SH-SY5Y (cell line): Measurements from ENCODE around the gene ZNF296.

ENCODE experiments used
- GATA2 ChIP-seq: IDR thresholded peaks from 2 replicates; pipeline ENCODE4 v1.6.1; 2011; ENCODE audit warnings: mild to moderate bottlenecking, low read depth, low read length
- GATA3 ChIP-seq: IDR thresholded peaks from 2 replicates; pipeline ENCODE4 v1.6.1; 2011; ENCODE audit warnings: low read depth, mild to moderate bottlenecking, low read length, moderate library complexity

The ZNF296 gene

DNA sequence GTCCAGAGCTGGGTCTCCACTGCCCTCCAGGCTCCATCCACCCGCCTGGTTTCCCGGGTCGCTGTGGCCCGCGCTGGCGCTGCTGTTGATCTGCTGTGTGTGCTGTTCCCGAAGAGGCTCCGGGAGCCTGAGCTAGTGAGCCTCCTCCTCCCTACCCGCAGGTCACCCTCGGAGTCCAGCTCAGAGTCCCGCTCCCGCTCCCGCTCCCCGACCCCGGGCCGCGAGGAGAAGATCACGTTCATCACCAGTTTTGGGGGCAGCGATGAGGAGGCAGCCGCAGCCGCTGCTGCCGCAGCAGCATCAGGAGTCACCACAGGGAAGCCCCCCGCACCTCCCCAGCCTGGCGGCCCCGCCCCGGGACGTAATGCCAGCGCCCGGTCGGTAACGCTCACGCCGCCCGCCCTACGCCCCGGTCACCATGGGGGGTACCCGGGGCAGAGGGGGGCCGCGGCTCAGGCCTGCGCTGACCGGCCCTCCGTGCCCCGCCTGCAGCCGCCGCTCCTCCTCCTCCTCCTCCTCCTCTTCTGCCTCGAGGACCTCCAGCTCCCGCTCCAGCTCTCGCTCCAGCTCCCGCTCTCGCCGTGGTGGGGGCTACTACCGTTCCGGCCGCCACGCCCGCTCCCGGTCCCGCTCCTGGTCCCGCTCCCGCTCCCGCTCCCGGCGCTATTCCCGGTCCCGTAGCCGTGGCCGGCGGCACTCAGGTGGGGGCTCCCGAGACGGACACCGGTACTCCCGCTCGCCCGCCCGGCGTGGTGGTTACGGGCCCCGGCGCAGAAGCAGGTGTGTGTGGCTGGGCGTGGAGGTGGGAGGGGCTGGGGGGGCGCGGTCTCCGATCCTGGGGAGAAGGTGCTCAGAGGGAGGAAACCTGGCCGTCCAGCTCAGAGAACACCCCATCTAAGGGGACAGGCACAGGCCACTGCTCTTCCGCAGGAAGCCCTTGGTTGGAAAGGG lies 12.2 kb downstream of the ZNF296 start:
- TF ChIP-seq GATA3 (no peak), GATA2 (no peak)

DNA sequence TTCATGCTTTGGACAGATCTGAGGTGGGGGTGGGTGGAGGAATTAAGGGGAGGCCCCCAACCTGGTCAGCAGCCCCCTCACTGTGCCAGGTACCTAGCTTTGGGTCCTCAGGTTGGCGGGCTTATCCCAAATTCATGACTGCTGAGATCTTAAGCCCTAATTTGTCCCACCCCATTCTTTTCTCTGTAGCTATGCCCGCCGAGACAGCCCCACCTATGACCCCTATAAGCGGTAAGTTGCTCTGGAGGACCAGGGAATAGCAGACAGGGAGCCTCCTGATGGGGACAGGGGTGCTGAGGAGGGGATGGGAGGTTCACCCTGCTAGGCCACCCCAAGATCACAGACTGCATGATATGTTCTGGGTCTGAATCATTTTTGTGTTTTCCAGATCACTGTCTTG lies 14.3 kb downstream of the ZNF296 start:
- TF ChIP-seq GATA2 = no peak
- no peak for TF ChIP-seq GATA3

DNA sequence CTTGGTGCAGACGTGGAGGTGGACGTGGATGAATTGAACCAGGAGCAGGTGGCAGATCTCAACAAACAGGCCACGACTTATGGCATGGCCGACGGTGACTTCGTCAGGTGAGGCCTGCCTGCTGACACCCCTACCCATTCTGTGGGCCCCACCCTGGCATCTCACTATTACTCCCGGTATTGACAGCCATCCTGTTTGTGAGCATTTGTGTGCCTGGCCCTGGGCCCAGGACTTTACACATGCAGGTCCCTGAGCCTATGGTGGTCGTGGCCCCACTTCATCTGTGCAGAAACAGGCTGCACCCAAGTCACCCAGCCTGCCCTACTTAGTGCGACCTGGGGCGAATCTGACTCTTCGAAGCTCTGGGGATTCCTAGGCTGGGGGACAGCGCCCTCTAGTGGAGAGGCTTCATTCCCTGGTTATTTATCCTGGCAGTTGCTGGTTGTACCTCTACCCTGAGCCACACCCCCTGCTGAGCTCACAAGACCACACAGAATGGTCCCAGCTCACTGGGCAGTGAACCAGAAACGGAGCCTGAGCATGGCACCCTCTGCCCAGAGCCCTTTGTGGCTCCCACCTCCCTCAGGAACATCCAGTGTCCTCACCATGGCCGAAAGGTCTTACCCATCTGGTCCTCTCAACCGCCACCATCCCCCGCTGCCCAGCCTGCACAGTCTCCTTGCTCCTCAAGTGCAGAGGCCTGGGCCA lies 16.9 kb downstream of the ZNF296 start:
- no peak for TF ChIP-seq GATA2
- TF ChIP-seq GATA3 = no peak

DNA sequence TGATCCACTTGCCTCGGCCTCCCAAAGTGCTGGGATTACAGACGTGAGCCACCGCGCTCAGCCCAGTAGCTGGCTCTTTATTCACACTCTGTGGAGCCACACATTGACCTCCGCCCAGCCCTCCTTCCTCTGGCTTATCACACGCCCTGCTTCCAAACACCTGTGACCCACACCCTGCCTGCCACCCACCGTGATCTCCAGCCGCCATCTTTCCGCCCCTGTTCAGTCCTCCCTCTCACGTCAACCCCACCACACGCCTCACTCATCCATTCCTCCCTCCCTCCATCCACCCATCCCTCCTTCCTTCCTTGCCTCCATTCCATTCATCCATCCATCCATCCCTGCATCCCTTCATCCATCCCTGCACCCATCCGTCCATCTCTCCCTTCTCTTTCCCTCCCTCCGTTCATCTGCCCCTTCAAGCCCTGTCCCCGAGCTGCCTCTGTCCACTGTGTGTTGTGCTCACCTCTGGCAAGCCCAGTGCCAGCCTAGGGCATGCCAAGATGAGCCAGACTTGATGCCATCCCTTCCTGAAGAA lies 17.6 kb downstream of the ZNF296 start:
- no peak for TF ChIP-seq GATA3
- no peak for TF ChIP-seq GATA2

DNA sequence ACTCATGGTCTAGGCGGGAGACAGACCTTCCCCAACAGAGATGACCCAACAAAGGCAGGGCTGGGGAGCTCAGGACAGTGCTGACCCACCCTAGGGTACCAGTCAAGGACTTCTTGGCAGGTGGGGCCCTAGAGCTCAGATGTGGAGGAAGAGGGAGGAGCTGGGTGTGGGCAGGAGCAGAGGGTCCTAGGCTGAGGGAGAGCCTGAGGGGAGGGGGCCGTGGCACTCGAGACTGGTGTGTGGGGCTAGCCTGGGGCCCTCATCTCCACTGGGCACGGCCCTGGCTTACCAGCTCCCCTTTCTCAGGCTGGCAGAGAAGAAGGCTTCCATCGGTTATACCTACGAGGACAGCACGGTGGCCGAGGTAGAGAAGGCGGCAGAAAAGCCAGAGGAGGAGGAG lies 18.8 kb downstream of the ZNF296 start:
- no peak for TF ChIP-seq GATA3
- TF ChIP-seq GATA2 = no peak

DNA sequence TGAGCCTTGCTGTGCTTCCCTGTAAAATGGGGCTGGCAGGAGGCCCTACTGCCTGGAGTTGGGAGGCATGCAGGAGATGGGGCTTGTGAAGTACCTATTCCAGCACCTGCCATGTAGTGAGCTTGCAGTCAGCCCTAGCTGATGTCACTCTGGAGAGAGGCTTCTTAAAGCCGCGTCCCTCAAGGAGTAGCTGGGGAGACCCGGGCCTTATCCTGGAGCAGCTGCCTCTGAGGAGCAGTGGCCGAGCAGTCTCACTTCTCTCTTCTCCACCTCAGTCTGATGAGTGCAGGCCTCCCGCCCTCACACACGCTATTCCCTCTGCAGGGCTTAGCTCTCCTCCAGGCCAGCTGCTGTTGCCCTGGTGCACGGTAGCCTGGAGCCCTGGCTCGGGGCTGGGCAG lies 19.4 kb downstream of the ZNF296 start:
- TF ChIP-seq GATA2 = no peak
- no peak for TF ChIP-seq GATA3

- TF ChIP-seq GATA2 = no peak
- no peak for TF ChIP-seq GATA3
These were observed 24.2 kb downstream of the ZNF296 start for GRCh38 chr19:45051929-45052579.

- TF ChIP-seq GATA2 (no peak), GATA3 (no peak)
These were observed 26.2 kb downstream of the ZNF296 start for GRCh38 chr19:45050036-45050435.

- TF ChIP-seq GATA2 = no peak
- TF ChIP-seq GATA3 = no peak
These were observed 27.1 kb downstream of the ZNF296 start for GRCh38 chr19:45049073-45049736.

- no peak for TF ChIP-seq GATA3
- no peak for TF ChIP-seq GATA2
These were observed 29.0 kb downstream of the ZNF296 start for GRCh38 chr19:45047188-45047797.

DNA sequence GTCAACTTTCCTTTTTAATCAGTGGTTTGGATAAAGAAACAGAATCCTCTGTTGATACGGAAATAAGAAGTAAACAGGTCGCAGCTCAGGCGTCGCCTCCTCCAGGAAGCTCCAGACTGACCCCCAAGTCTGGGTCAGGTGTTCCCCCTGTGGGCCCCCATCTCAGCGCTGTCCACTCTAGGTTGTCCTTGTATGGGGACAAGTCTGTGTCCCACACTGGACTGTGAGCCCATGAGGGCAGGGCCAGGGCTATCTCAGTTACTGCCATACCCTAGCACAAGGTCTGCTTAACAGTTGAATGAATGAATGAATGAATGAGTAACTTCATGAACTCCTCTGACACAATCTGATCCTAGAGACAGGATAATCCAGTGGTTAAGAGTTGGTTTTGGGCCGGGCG lies 29.9 kb downstream of the ZNF296 start:
- TF ChIP-seq GATA2 (no peak), GATA3 (no peak)

DNA sequence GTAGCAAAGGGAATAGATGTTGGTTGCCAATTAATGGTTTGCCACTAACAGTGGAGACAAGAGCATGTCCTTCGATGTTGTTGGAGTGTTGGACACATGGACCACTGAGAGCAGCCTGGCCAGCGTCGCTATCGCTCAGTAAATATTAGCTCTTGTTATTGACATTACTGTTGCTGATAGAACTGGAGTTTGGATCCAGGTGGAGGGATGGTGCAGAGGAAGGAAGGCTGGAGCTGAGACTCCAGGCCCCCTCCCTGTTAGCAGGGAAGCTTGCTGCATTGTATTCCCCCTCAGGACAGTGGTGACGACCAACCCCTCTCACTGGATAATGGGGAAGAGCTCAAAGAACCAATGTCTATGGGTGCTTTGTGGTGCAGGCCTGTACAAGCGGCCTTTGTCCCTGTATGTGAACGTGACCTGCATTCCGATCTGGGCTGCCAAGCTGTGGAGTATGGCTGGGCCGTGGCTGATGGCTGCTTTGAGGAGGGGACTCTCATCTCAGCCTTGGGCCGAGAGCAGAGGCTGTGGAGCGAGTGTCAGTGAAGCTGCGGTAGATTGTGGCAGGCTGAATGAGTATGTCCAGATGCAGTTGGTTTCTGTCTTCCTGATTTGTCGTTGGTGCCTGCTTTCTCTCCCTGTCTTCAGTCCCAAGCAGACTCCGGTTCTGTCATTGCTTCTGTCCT lies 30.5 kb downstream of the ZNF296 start:
- no peak for TF ChIP-seq GATA3
- TF ChIP-seq GATA2 = no peak

DNA sequence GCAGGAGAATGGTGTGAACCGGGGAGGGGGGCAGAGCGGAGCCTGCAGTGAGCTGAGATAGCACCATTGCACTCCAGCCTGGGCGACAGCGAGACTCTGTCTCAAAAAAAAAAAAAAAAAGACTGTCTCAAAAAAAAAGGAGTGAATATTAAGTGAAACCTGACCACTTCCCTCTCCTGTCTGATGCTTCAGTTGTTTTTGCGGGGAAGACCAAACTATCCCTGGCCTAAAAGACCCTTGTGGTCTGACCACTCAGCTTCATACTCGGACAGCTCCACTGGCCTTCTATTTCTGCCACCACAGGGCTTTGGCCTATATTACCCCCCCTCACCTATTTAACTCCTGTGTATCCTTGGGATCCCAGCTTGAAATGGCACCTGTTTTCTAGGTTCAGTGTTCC lies 35.2 kb downstream of the ZNF296 start:
- no peak for TF ChIP-seq GATA3
- TF ChIP-seq GATA2 = no peak
